Coronary artery (tissue), 2 donors: Measurements from ENCODE around the gene FADS1.

Experiments
- DNase-seq: peaks from one replicate; pipeline ENCODE4 v3.0.0-alpha.2; 2017; ENCODE audit warnings: low spot score
- H3K27ac ChIP-seq, 2 donors: fragments of 200-600 bp; sonication (generic); one replicate each; pipeline ENCODE4 v1.5.1; 2016 to 2019
- H3K4me3 ChIP-seq: fragments of 200-600 bp; sonication (generic); 2 replicates; pipeline ENCODE4 v1.5.1; 2016; ENCODE audit warnings: mild to moderate bottlenecking, moderate library complexity
- TF ChIP-seq, protein P1 (sequence below): fragments of 200-600 bp; sonication (generic); IDR thresholded peaks from one replicate; pipeline ENCODE4 v1.5.1; 2019; ENCODE audit warnings: antibody characterized with exemption

The FADS1 gene

DNA sequence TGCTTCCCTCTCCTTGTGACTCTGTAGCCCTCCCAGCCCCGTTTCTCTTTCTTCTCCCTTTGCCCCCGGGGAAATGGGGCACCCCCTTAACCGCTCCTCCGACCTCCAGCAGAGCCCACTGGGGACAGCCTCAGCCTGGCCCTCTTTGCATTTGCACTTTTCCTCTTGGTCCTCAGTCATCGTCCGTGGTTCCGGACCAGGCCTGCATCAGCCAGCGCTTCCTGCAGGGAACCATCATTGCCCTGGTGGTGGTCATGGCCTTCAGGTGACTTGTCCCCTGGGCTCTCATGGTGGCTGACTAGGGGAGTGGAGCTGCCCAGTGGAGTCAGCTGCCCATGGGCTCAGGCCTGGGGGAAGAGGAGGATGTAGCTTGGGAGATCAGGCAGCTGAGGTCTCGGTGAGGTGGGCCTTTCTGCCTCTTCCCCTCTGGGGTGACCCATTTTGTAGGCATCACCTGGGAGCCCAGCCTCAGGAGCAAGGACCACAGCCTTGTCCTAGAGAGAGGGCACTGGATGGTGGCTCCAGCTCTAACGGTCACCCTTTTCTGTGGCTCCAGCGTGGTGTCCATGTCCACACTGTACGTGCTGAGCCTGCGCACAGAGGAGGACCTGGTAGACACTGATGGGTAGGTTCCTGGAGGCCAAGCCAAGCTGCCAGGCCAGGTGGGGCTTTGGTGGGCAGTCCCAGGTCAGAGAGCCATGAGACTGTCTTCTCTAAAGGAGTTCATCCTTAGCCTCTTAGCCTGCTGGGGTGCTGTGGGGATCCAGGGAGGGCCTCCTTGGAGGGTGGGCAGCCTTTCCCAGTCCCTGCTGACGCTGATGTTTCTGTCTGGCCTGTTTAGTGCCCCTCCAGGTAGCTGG lies 36.9 kb downstream of the FADS1 start:
- DNase-seq, result no peak
- Histone ChIP-seq H3K27ac (no peak overlapping the region), H3K4me3 (no peak overlapping the region)
- TF ChIP-seq, protein P1, sequence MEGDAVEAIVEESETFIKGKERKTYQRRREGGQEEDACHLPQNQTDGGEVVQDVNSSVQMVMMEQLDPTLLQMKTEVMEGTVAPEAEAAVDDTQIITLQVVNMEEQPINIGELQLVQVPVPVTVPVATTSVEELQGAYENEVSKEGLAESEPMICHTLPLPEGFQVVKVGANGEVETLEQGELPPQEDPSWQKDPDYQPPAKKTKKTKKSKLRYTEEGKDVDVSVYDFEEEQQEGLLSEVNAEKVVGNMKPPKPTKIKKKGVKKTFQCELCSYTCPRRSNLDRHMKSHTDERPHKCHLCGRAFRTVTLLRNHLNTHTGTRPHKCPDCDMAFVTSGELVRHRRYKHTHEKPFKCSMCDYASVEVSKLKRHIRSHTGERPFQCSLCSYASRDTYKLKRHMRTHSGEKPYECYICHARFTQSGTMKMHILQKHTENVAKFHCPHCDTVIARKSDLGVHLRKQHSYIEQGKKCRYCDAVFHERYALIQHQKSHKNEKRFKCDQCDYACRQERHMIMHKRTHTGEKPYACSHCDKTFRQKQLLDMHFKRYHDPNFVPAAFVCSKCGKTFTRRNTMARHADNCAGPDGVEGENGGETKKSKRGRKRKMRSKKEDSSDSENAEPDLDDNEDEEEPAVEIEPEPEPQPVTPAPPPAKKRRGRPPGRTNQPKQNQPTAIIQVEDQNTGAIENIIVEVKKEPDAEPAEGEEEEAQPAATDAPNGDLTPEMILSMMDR, result no peak

DNA sequence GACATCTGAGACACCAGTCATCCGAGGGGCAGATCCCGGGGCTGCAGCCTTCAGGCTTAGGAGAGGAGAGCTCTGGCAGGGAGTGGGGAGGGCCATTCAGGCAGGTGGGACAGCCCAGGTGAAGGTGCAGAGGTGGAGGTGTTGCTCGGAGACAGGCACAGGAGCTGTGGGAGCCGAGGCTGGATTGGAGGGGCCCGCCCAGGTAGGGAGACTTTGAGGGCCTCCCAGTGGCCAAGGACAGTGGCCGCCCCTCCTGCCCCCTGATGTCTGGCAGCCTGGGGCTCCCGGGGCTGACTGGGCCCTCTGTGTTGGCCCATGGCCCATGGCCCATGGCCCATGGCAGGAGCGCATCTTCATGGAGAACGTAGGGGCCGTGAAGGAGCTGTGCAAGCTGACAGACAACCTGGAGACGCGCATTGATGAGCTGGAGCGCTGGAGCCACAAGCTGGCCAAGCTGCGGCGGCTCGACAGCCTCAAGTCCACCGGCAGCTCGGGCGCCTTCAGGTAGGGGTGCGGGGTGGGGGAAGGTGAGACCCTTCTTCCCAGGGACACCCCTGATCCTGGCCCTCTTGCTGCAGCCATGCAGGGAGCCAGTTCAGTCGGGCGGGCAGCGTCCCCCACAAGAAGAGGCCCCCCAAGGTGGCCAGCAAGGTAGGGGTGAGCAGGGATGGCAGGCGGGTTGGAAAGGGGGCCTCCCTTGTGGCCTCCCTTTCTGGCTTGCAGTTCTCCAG lies 37.7 kb downstream of the FADS1 start:
- H3K4me3 ChIP-seq, result no peak overlapping the region
- TF ChIP-seq, protein P1, result no peak
- H3K27ac ChIP-seq, result no peak overlapping the region
- no peak for DNase-seq

DNA sequence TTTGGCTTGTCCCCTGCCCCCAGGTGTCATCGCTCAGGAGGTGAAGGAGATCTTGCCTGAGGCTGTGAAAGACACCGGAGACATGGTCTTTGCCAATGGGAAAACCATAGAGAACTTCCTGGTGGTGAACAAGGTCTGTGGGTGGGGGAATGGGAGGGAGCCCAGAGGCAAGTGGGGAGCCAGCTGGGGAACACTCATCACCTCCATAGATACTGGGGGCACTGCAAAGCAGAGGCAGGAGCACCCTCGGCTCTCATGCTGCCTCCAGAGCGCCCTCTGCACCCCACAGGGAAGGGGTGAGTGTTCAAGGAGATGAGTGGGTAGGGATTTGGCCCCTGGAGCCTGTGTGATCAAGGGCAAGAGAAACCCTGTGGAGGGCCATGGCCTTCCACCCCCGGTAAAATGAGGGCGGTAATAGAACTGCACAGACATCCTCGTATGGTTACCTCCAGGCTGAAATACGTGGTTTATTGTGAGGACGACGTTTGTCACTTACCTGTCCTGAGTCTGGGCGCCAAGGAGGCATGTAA lies 38.4 kb downstream of the FADS1 start:
- no peak overlapping the region for H3K4me3 ChIP-seq
- TF ChIP-seq, protein P1, result no peak
- DNase-seq, result no peak
- no peak overlapping the region for H3K27ac ChIP-seq

DNA sequence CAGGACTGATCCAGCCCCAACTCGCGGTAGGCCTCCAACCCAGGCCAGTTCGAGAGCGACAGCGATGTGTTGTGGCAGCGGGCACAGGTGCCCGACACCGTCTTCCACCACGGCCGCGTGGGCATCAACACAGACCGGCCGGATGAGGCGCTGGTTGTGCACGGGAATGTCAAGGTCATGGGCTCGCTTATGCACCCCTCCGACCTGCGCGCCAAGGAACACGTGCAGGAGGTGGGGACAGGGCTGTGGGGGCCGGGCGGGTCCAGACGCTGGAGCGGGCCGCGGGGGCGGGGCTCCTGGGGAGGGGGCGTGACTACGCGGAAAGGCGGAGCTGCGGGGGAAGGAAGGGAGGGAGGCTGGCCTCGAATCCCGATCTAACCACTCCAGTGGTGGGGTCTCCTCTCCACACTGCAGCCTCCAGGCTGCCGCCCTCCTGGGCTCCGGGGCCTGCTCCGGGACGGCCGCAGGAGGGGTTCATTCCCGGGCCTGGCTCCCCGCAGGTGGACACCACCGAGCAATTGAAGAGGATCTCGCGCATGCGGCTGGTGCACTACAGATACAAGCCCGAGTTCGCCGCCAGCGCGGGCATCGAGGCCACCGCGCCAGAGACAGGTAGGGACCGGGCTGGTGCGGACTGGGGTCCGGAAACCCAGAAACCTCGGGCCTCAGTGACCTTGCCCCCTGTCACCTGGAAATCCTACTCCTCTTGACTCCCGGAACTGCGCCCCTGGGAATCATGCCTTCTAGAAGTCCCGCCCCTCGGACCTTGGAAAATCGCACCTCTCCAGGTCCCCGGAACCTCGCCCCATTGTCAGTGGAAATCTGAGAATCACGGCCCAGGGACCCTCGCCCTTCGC lies 39.3 kb downstream of the FADS1 start:
- TF ChIP-seq, protein P1, result no peak
- DNase-seq, result no peak
- Histone ChIP-seq H3K4me3 (peak overlapping the region; percentile 57), H3K27ac (no peak overlapping the region)

DNA sequence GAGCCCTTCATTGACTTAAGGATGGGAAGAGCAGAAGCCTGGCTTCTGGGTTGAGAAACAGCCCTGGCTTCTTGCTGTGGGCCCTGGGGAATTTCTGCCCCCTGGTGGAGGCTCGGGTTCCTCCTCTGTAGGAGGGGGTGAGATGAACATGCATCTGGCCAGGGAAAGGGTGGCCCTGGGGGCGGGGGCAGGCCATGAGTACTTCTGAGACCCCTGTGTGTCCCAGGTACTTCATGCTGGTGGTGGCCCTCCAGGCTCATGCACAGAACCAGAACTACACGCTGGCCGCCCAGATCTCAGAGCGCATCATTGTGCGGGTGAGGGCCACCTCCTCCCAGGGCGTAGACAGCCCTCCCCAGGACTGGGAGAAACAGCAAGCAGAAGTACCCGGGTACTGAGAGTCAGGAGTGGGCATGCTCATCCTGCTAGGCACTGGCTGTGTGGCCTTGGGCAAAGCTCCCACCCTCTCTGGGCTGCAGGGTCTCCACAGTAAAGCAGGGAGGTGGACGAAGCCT lies 40.2 kb downstream of the FADS1 start:
- H3K27ac ChIP-seq, result no peak overlapping the region
- no peak overlapping the region for H3K4me3 ChIP-seq
- TF ChIP-seq, protein P1, result no peak
- DNase-seq, result no peak
